ENCODE measurements around the gene CYFIP1.

CYFIP1 gene

GRCh38 chr15:22916606-22917350, 63.4 kb downstream of the CYFIP1 start:
- no peak for DNase-seq

DNA sequence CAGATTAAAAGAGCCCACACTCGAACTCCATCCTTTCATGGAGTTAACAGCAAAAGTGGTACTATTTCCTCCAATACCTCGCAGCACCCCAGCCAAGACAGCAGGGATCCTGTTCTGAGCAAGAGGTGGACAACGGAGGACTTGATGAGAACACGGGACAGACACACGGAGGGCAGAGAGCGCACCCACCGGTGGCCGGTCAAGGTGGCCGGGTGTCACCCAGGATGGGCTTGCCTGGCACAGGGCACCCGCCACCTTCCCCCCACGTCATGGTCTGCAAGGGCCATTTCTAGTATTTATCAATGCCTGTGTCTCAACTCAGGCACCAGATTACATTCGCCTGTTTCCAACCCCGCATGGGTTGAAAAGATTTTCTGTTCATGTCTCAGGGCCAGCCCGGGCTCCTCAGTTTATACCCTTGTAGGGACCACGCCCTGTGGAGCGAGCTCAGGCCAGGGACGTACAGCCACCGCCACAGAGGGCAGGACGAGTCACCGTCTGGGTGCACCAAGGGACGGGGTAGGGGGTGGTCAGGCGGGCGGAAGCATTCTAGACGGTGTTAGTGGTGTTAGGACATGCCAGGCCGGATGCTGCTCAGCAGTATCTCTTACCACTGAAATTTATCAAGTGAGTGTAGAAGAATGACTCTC, 64.2 kb downstream of the CYFIP1 start:
- DNase-seq, result no peak

GRCh38 chr15:22913646-22914380, 66.4 kb downstream of the CYFIP1 start:
- no peak for DNase-seq

- no peak for DNase-seq
These were observed 67.9 kb downstream of the CYFIP1 start for GRCh38 chr15:22912256-22912655.

DNA sequence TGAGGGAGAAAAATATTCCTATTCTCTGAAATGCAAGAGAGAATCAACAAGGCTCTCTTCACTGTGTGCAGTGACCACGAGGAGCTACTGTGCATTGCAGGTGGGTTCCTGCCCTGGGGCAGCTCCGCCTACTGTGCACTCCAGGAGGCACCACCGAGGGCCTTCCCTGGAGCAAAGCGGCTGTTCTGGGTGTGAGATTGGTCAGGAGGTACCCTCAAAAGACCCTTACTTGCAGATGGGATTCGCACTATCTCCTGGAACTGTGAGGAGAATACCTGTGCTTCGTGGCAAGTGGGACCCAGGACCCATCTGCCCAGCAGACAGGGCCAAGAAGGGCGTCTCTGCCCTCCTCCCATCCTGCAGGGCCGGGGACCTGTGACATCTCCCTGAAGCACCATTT, 68.9 kb downstream of the CYFIP1 start:
- no peak for DNase-seq

- DNase-seq, result no peak
These were observed 71.3 kb downstream of the CYFIP1 start for GRCh38 chr15:22908830-22909229.

- DNase-seq, result no peak
These were observed 72.8 kb downstream of the CYFIP1 start for GRCh38 chr15:22907161-22907950.

DNA sequence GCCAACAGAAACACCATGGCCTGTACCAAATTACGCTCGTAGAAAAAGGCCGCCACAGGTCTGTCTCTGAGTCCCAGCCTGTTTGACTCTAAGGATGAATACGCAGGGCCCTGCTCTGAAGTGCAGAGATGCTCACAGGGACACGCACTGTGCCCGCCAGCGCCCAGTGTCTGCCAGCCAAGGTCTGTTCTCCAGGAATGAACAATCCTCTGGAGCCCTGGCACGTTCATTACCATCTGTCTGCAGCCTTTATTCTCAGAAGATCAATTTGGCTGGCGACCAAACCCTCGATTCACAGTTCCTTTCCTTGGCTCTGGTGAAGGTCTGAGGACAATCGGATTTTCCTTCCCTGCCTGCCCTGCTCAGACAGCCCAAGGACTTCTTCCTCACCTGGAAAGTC, 75.4 kb downstream of the CYFIP1 start:
- DNase-seq, result no peak

- no peak for DNase-seq
These were observed 76.1 kb downstream of the CYFIP1 start for GRCh38 chr15:22903961-22904534.

DNA sequence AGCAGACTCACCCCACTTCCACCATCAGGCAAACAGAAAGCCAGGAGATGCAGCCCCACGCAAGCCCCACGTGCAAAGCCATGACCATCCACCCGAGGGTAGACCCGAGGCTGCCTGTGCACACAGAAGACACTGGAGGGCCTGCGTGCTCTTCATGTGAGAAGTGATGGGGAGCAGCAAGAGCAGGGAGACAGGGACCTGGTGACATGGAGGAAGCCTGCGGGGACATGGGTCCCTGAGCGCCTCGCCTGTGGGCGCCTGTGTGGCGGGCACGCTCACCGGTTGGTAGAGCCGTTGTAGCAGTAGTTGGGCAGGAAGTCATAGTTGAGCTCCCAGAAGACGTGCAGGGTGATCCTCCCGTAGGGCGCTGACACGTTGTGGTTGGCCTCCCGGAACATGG, 76.7 kb downstream of the CYFIP1 start:
- DNase-seq, result no peak

GRCh38 chr15:22902981-22903380, 77.2 kb downstream of the CYFIP1 start:
- DNase-seq, result no peak

GRCh38 chr15:22902578-22902977, 77.6 kb downstream of the CYFIP1 start:
- DNase-seq, result no peak

- DNase-seq, result no peak
These were observed 78.1 kb downstream of the CYFIP1 start for GRCh38 chr15:22902046-22902445.

- peak in 1 of 3 donors; percentile 9 for DNase-seq
These were observed 84.5 kb downstream of the CYFIP1 start for GRCh38 chr15:22895465-22896190.

DNA sequence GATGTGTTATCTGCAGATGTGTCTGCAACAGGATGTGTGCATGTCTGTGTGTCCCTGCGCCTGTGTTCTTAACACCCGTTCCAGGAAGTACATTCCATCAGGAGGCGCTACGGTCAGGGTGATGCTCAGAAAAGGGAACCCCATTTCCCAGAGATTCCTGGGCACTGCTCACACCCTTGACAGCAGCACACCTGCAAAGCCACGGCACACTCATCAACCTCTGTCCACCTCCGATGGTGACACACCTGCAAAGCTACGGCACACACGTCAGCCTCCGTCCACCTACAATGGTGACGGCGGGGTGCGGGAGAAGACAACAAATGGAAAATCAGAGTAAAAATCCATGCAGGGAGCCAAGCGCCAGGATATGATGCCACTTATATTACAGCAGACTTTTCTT, 86.3 kb downstream of the CYFIP1 start:
- no peak for DNase-seq

- DNase-seq, result no peak
These were observed 87.1 kb downstream of the CYFIP1 start for GRCh38 chr15:22893081-22893480.

GRCh38 chr15:22892333-22892732, 87.8 kb downstream of the CYFIP1 start:
- DNase-seq, result no peak

- DNase-seq, result no peak
These were observed 88.5 kb downstream of the CYFIP1 start for GRCh38 chr15:22891426-22892210.

- DNase-seq, result no peak
These were observed 89.9 kb downstream of the CYFIP1 start for GRCh38 chr15:22890296-22890695.

- DNase-seq, result no peak
These were observed 90.9 kb downstream of the CYFIP1 start for GRCh38 chr15:22889146-22889818.
